ENCODE measurements around the gene EFCAB7. TPM values are rescaled to one million over a fixed set of nuclear protein-coding genes. Genes with fewer than 3 reads are reported as not detected.

EFCAB7 gene
- total RNA-seq, 2 experiments from 2014 or later = 8.5 to 9.1 TPM

- ChIA-PET POLR2A (no interaction called here), CTCF (interaction anchor here (0.8 to 1.2 kb wide), 2 partner anchors 55 to 1170 kb away, joined by 3 to 4 read pairs; no protein-coding TSS in a partner anchor)
- Mint-ChIP-seq H3K4me3 (no peak overlapping the region), H3K4me1 (peaks cover 6% of the 10 kb centered on the region), H3K27me3 (no peaks in the 10 kb centered on the region), H3K36me3 (ENCODE audit: low read depth) (no peaks in the 10 kb centered on the region), H3K9me3 (ENCODE audit: low read depth) (no peaks in the 10 kb centered on the region), H3K27ac (no peak overlapping the region)
- intact Hi-C loops (cut with DNase I, micrococcal nuclease) = loop anchor here in 1 of 2 experiments (10.0 kb wide), 1 partner anchor 304 kb away; no protein-coding TSS in a partner anchor
- DNase-seq (no peak), ATAC-seq (no peak)
Observed at GRCh38 chr1:63611231-63611630, 87.9 kb downstream of the EFCAB7 start.

- DNase-seq (no peak), ATAC-seq (no peak)
- Mint-ChIP-seq H3K27ac (no peak overlapping the region), H3K9me3 (ENCODE audit: low read depth) (no peaks in the 10 kb centered on the region), H3K4me1 (peaks cover 6% of the 10 kb centered on the region), H3K27me3 (no peaks in the 10 kb centered on the region), H3K4me3 (no peak overlapping the region), H3K36me3 (ENCODE audit: low read depth) (no peaks in the 10 kb centered on the region)
- intact Hi-C loops (cut with DNase I, micrococcal nuclease) = loop anchor here in 1 of 2 experiments (10.0 kb wide), 1 partner anchor 302 kb away; no protein-coding TSS in a partner anchor
- ChIA-PET CTCF (interaction anchor here (1.2 to 2.9 kb wide), 3 partner anchors 53 to 634 kb away, joined by 3 to 7 read pairs (median 4); no protein-coding TSS in a partner anchor), POLR2A (no interaction called here)
Observed at GRCh38 chr1:63612564-63612963, 89.2 kb downstream of the EFCAB7 start.

GRCh38 chr1:63612971-63613370 is 89.6 kb downstream of the EFCAB7 start:
- CTCF ChIA-PET = interaction anchor here (0.6 to 2.9 kb wide), 3 partner anchors 375 to 634 kb away, joined by 3 to 7 read pairs (median 4); no protein-coding TSS in a partner anchor
- H3K36me3 Mint-ChIP-seq (ENCODE audit: low read depth) = no peaks in the 10 kb centered on the region
- no peak overlapping the region for H3K27ac Mint-ChIP-seq
- DNase-seq = no peak
- peaks cover 6% of the 10 kb centered on the region for H3K4me1 Mint-ChIP-seq
- no peaks in the 10 kb centered on the region for H3K9me3 Mint-ChIP-seq (ENCODE audit: low read depth)
- no peak for ATAC-seq
- POLR2A ChIA-PET = no interaction called here
- no peaks in the 10 kb centered on the region for H3K27me3 Mint-ChIP-seq
- no peak overlapping the region for H3K4me3 Mint-ChIP-seq
- intact Hi-C loops (cut with DNase I, micrococcal nuclease) = loop anchor here in 1 of 2 experiments (10.0 kb wide), 1 partner anchor 302 kb away; no protein-coding TSS in a partner anchor

GRCh38 chr1:63615768-63616420 is 92.6 kb downstream of the EFCAB7 start:
- H3K27ac Mint-ChIP-seq = no peak overlapping the region
- peak; percentile 65 for ATAC-seq
- intact Hi-C loops (cut with DNase I, micrococcal nuclease) = loop anchor here (1.0 to 10.0 kb wide), 7 partner anchors 75 to 630 kb away; partner anchors contain the start of gene ROR1 (in 1 of the 2)
- H3K9me3 Mint-ChIP-seq (ENCODE audit: low read depth) = no peaks in the 10 kb centered on the region
- DNase-seq = peak; percentile 63
- H3K36me3 Mint-ChIP-seq (ENCODE audit: low read depth) = no peaks in the 10 kb centered on the region
- ChIA-PET POLR2A (no interaction called here), CTCF (interaction anchor here (0.6 to 1.7 kb wide), 5 partner anchors 19 to 741 kb away, joined by 3 to 6 read pairs (median 4); no protein-coding TSS in a partner anchor)
- no peak overlapping the region for H3K4me3 Mint-ChIP-seq
- no peaks in the 10 kb centered on the region for H3K4me1 Mint-ChIP-seq
- no peaks in the 10 kb centered on the region for H3K27me3 Mint-ChIP-seq

- Mint-ChIP-seq H3K27me3 (no peaks in the 10 kb centered on the region), H3K4me1 (no peaks in the 10 kb centered on the region), H3K27ac (no peak overlapping the region), H3K4me3 (no peak overlapping the region), H3K36me3 (ENCODE audit: low read depth) (peaks cover 2% of the 10 kb centered on the region), H3K9me3 (ENCODE audit: low read depth) (no peaks in the 10 kb centered on the region)
- CTCF ChIA-PET = interaction anchor here (0.7 to 1.8 kb wide), 7 partner anchors 26 to 629 kb away, joined by 3 to 10 read pairs (median 4); no protein-coding TSS in a partner anchor
- ATAC-seq = no peak
- POLR2A ChIA-PET = no interaction called here
- intact Hi-C loops (cut with DNase I, micrococcal nuclease) = loop anchor here (5.0 to 10.0 kb wide), 3 partner anchors 155 to 300 kb away; partner anchors contain the start of gene ROR1 (in 1 of the 2)
- DNase-seq = no peak
Observed at GRCh38 chr1:63617450-63617849, 94.1 kb downstream of the EFCAB7 start.

- peaks cover 2% of the 10 kb centered on the region for H3K36me3 Mint-ChIP-seq (ENCODE audit: low read depth)
- no peak for ATAC-seq
- no peak for DNase-seq
- H3K4me3 Mint-ChIP-seq = no peak overlapping the region
- ChIA-PET CTCF (interaction anchor here (0.7 to 1.8 kb wide), 2 partner anchors 27 to 519 kb away, joined by 3 to 10 read pairs; no protein-coding TSS in a partner anchor), POLR2A (no interaction called here)
- H3K9me3 Mint-ChIP-seq (ENCODE audit: low read depth) = no peaks in the 10 kb centered on the region
- no peak overlapping the region for H3K27ac Mint-ChIP-seq
- no peaks in the 10 kb centered on the region for H3K4me1 Mint-ChIP-seq
- H3K27me3 Mint-ChIP-seq = no peaks in the 10 kb centered on the region
- intact Hi-C loops (cut with DNase I, micrococcal nuclease) = loop anchor here (5.0 to 10.0 kb wide), 3 partner anchors 154 to 299 kb away; partner anchors contain the start of gene ROR1 (in 1 of the 2)
Observed at GRCh38 chr1:63618011-63618410, 94.7 kb downstream of the EFCAB7 start.

- Mint-ChIP-seq H3K36me3 (ENCODE audit: low read depth) (peaks cover 2% of the 10 kb centered on the region), H3K27ac (no peak overlapping the region), H3K27me3 (no peaks in the 10 kb centered on the region), H3K4me1 (no peaks in the 10 kb centered on the region), H3K4me3 (no peak overlapping the region), H3K9me3 (ENCODE audit: low read depth) (no peaks in the 10 kb centered on the region)
- ChIA-PET CTCF (interaction anchor here (1.4 kb wide), 1 partner anchor 624 kb away, joined by 4 read pairs; no protein-coding TSS in a partner anchor), POLR2A (no interaction called here)
- ATAC-seq (no peak), DNase-seq (no peak)
- intact Hi-C loops (cut with DNase I, micrococcal nuclease) = loop anchor here (5.0 to 10.0 kb wide), 3 partner anchors 153 to 298 kb away; partner anchors contain the start of gene ROR1 (in 1 of the 2)
Observed at GRCh38 chr1:63619558-63619957, 96.2 kb downstream of the EFCAB7 start.

- CTCF ChIA-PET = interaction anchor here (0.6 to 1.4 kb wide), 3 partner anchors 71 to 623 kb away, joined by 4 to 6 read pairs (median 4); no protein-coding TSS in a partner anchor
- no peaks in the 10 kb centered on the region for H3K4me1 Mint-ChIP-seq
- no peak for DNase-seq
- POLR2A ChIA-PET = no interaction called here
- ATAC-seq = no peak
- H3K27ac Mint-ChIP-seq = no peak overlapping the region
- intact Hi-C loops (cut with DNase I, micrococcal nuclease) = no loop called here
- no peaks in the 10 kb centered on the region for H3K27me3 Mint-ChIP-seq
- H3K4me3 Mint-ChIP-seq = no peak overlapping the region
- H3K36me3 Mint-ChIP-seq (ENCODE audit: low read depth) = peaks cover 2% of the 10 kb centered on the region
- H3K9me3 Mint-ChIP-seq (ENCODE audit: low read depth) = no peaks in the 10 kb centered on the region
Observed at GRCh38 chr1:63620671-63621070, 97.3 kb downstream of the EFCAB7 start.

GRCh38 chr1:63621075-63621474 is 97.8 kb downstream of the EFCAB7 start:
- Mint-ChIP-seq H3K27ac (no peak overlapping the region), H3K9me3 (ENCODE audit: low read depth) (no peaks in the 10 kb centered on the region), H3K36me3 (ENCODE audit: low read depth) (peaks cover 2% of the 10 kb centered on the region), H3K4me3 (no peak overlapping the region), H3K27me3 (no peaks in the 10 kb centered on the region), H3K4me1 (peaks cover 2% of the 10 kb centered on the region)
- intact Hi-C loops (cut with DNase I, micrococcal nuclease) = no loop called here
- ATAC-seq (no peak), DNase-seq (no peak)
- ChIA-PET CTCF (interaction anchor here (0.7 to 1.3 kb wide), 2 partner anchors 71 to 622 kb away, joined by 3 to 6 read pairs; no protein-coding TSS in a partner anchor), POLR2A (no interaction called here)

GRCh38 chr1:63621698-63622097 is 98.4 kb downstream of the EFCAB7 start:
- ChIA-PET POLR2A (no interaction called here), CTCF (interaction anchor here (0.7 to 1.3 kb wide), 3 partner anchors 70 to 621 kb away, joined by 3 to 6 read pairs (median 3); no protein-coding TSS in a partner anchor)
- Mint-ChIP-seq H3K36me3 (ENCODE audit: low read depth) (peaks cover 2% of the 10 kb centered on the region), H3K27ac (no peak overlapping the region), H3K4me1 (peaks cover 2% of the 10 kb centered on the region), H3K4me3 (no peak overlapping the region), H3K9me3 (ENCODE audit: low read depth) (no peaks in the 10 kb centered on the region), H3K27me3 (no peaks in the 10 kb centered on the region)
- intact Hi-C loops (cut with DNase I, micrococcal nuclease) = no loop called here
- DNase-seq = no peak
- ATAC-seq = no peak

All from activated CD4-positive, alpha-beta T cell treated with anti-CD3 and anti-CD28 coated beads for 36 hours (primary cell).